ENCODE results near the gene DTX3L. TPM values are rescaled to one million over a fixed set of nuclear protein-coding genes. Genes with fewer than 3 reads are reported as not detected.

DTX3L gene
- total and polyA plus RNA-seq, 2 of the 8 experiments (the other 6 are each of a cell fraction or from before 2014, with no cell fraction given): 1.7 to 11.3 TPM

DNA sequence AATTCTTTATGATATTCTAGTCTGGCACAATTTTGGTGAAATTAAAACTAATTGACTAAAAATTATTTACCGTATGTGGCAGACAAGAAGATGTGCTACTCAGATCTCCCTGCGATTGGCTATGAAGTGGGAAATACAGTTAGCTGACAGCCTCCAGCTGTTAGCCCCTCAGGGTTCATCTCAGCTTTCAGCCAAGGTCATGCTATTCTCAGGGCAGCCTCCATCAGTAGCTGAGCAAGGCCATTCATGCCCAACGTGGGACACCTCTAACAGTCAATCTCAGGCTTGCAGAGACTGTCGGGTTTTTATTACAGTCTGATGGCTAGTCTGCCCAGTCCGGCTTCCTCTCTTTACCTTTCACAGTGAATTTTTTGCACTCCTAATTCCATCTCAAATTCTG, 6.8 kb upstream of the DTX3L start (continued):
- no peak for TF ChIP-seq TEAD4 (IDR thresholded peaks at IDR 0.05; ENCODE audit: low read depth, low read length)
- TF ChIP-seq SAP30 (IDR thresholded peaks at IDR 0.05; ENCODE audit: insufficient read depth, insufficient replicate concordance, low read length): no peak
